ENCODE results near the gene PATE1. TPM values are rescaled to one million over a fixed set of nuclear protein-coding genes. Genes with fewer than 3 reads are reported as not detected.

Gene PATE1
- total RNA-seq, 6 experiments from 2014 or later, result not detected

- Mint-ChIP-seq H3K27ac (no peak overlapping the region), H3K36me3 (ENCODE audit: low read depth) (0 out of 2 replicates have a peak, but pooled peaks cover 7% of the 10 kb centered on the region), H3K4me3 (no peak overlapping the region), H3K27me3 (ENCODE audit: insufficient read depth) (peaks cover 3% of the 10 kb centered on the region; the same call in 1 of the 2 replicates), H3K4me1 (ENCODE audit: low read depth) (no peaks in the 10 kb centered on the region), H3K9me3 (peaks cover 39% of the 10 kb centered on the region)
- no peak for DNase-seq
- TF ChIP-seq CTCF (IDR thresholded peaks at IDR 0.05), result no peak
These were observed 44.7 kb downstream of the PATE1 start for GRCh38 chr11:125790825-125791224.

GRCh38 chr11:125797641-125798040, 51.6 kb downstream of the PATE1 start:
- Mint-ChIP-seq H3K4me3 (no peak overlapping the region), H3K27me3 (ENCODE audit: insufficient read depth) (peaks cover 2% of the 10 kb centered on the region; the same call in 1 of the 2 replicates), H3K9me3 (peaks cover 78% of the 10 kb centered on the region)

More at GRCh38 chr11:125797641-125798040, 51.6 kb downstream of the PATE1 start:
- Mint-ChIP-seq H3K36me3 (ENCODE audit: low read depth) (0 out of 2 replicates have a peak, but pooled peaks cover 7% of the 10 kb centered on the region), H3K4me1 (ENCODE audit: low read depth) (no peaks in the 10 kb centered on the region), H3K27ac (no peak overlapping the region)
- TF ChIP-seq CTCF (IDR thresholded peaks at IDR 0.05), result no peak
- no peak for DNase-seq

Other genes with a start within 250 kb of the PATE1 start
- gene EI24, start 176.8 kb upstream of the PATE1 start, total RNA-seq (2021; fragmentation: NEBNext Ultra II Directional; extraction: Animal tissue kit (Norgen Biotek cat#: 25700)), result 10 to 100 TPM; 73.8 to 92.1 (median 86.0) TPM
- gene STT3A, start 153.4 kb upstream of the PATE1 start, total RNA-seq (2021; fragmentation: NEBNext Ultra II Directional; extraction: Animal tissue kit (Norgen Biotek cat#: 25700)), result 100 to 1,000 TPM; 265 to 280 (median 269) TPM
- gene CHEK1, start 121.1 kb upstream of the PATE1 start, total RNA-seq (2021; fragmentation: NEBNext Ultra II Directional; extraction: Animal tissue kit (Norgen Biotek cat#: 25700)), result 10 to 100 TPM; 23.8 to 43.6 (median 39.7) TPM
- gene ACRV1, start 65.4 kb upstream of the PATE1 start, total RNA-seq (2021; fragmentation: NEBNext Ultra II Directional; extraction: Animal tissue kit (Norgen Biotek cat#: 25700)), result not detected
- under 1 TPM in 1 of 6 experiments, not detected in 5; 0.11 TPM for gene PATE2, start 32.5 kb downstream of the PATE1 start, total RNA-seq (2021; fragmentation: NEBNext Ultra II Directional; extraction: Animal tissue kit (Norgen Biotek cat#: 25700))
- not detected for gene PATE3, start 41.8 kb downstream of the PATE1 start, total RNA-seq (2021; fragmentation: NEBNext Ultra II Directional; extraction: Animal tissue kit (Norgen Biotek cat#: 25700))
- not detected for gene PATE4, start 87.0 kb downstream of the PATE1 start, total RNA-seq (2021; fragmentation: NEBNext Ultra II Directional; extraction: Animal tissue kit (Norgen Biotek cat#: 25700))
- gene HYLS1, start 141.4 kb downstream of the PATE1 start, total RNA-seq (2021; fragmentation: NEBNext Ultra II Directional; extraction: Animal tissue kit (Norgen Biotek cat#: 25700)), result 10 to 100 TPM in 4 of 6 experiments, 1 to 10 TPM in 2; 5.7 to 13.5 (median 12.7) TPM
- 10 to 100 TPM in 3 of 6 experiments, 1 to 10 TPM in 3; 7.5 to 13.6 (median 10.3) TPM for gene PUS3, start 156.9 kb downstream of the PATE1 start, total RNA-seq (2021; fragmentation: NEBNext Ultra II Directional; extraction: Animal tissue kit (Norgen Biotek cat#: 25700))
- not detected for gene DDX25, start 158.2 kb downstream of the PATE1 start, total RNA-seq (2021; fragmentation: NEBNext Ultra II Directional; extraction: Animal tissue kit (Norgen Biotek cat#: 25700))
- not detected for gene VSIG10L2, start 199.8 kb downstream of the PATE1 start, total RNA-seq (2021; fragmentation: NEBNext Ultra II Directional; extraction: Animal tissue kit (Norgen Biotek cat#: 25700))

Data from HFFc6 (cell line).